Activated B cell treated with CpG ODN at 0.5 μM for 24 hours (primary cell): ENCODE measurements around the gene AKR7A2. TPM values are rescaled to one million over a fixed set of nuclear protein-coding genes. Genes with fewer than 3 reads are reported as not detected.

Experiments
- ATAC-seq: fragments of 200-7000 bp; cut with Tn5 transposase; one replicate; pipeline ENCODE4 v1.10.0; 2021; ENCODE audit warnings: low read depth, mild to moderate bottlenecking, moderate library complexity
- CTCF ChIA-PET: fragments of 350-600 bp; sonication (Branson Sonifier 250); formaldehyde crosslinking; loops from one replicate; lab custom pipeline; 2021; ENCODE audit warnings: antibody characterized with exemption; lab: Charles Lee
- POLR2A ChIA-PET: fragments of 350-600 bp; sonication (Branson Sonifier 250); formaldehyde crosslinking; loops from one replicate; lab custom pipeline; 2021; ENCODE audit warnings: antibody characterized with exemption; lab: Charles Lee
- DNase-seq: peaks from one replicate; pipeline ENCODE4 v3.0.0; 2022
- H3K27ac Mint-ChIP-seq: one replicate; pipeline ENCODE4 v1.8.0; 2020; ENCODE audit warnings: mixed read lengths
- H3K27me3 Mint-ChIP-seq: one replicate; pipeline ENCODE4 v1.8.0; 2021; ENCODE audit warnings: mixed read lengths
- H3K36me3 Mint-ChIP-seq: one replicate; pipeline ENCODE4 v1.8.0; 2021; ENCODE audit warnings: low read depth, mixed read lengths
- H3K4me1 Mint-ChIP-seq: one replicate; pipeline ENCODE4 v1.8.0; 2021; ENCODE audit warnings: mixed read lengths
- H3K4me3 Mint-ChIP-seq: one replicate; pipeline ENCODE4 v1.8.0; 2020; ENCODE audit warnings: mild to moderate bottlenecking, mixed read lengths
- H3K9me3 Mint-ChIP-seq: one replicate; pipeline ENCODE4 v1.8.0; 2020; ENCODE audit warnings: mixed read lengths
- intact Hi-C: fragments of 100-400 bp; cut with micrococcal nuclease; formaldehyde crosslinking; loops from one replicate; pipeline ENCODE4 v1.15.1; 2024
- total RNA-seq: library from RNA; stranded (reverse); gene quantifications from 2 replicates; pipeline ENCODE4 v1.2.3, GENCODE V29; 2022
- TF ChIP-seq, protein P1 (sequence below): fragments of 200-600 bp; IDR thresholded peaks from one replicate; pipeline ENCODE4 v1.8.0; 2022; ENCODE audit warnings: antibody characterized with exemption, mild to moderate bottlenecking

The AKR7A2 gene
- total RNA-seq, 1 donor from 2014 or later, result 29.9 TPM

DNA sequence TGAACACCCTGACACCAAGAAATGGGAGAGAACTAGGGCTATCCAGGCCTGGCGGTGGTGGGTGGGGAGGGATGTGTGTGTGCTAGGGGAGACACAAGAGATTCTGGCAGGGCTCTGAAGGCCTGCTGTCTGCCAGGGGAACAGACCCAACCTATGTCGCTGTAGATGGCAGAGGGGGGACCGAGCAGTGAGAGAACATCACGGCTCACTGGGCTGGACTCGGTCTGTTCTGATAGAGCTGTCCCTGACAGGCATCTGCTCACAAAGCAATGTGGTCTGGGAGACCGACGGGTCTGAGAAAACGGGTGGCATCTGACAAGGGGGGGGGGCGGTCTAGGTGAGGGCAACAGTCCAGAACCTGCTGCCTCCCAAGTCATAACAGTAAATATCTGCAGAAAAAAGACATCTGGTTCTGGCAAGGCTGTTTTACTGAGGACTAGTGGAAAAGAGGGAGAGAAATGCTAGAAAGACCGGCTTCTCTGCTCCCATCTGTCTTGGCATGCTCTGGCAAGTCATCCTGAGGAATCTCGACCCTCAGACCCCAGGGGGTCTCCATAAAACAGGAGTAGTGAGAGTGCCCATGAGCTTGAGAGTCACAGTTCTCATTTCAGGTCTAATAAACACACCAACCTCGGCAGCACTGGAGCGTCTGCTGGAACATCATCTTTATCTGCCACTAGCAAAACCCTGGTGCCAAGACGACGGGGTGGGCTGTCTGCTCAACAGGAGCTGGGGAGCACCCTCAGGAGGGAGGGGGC lies 36.7 kb upstream of the AKR7A2 start:
- intact Hi-C loops, result loop anchor here (10.0 kb wide), 1 partner anchor 46 kb away; no protein-coding TSS in a partner anchor
- H3K4me1 Mint-ChIP-seq, result peaks cover 11% of the 10 kb centered on the region
- TF ChIP-seq, protein P1, sequence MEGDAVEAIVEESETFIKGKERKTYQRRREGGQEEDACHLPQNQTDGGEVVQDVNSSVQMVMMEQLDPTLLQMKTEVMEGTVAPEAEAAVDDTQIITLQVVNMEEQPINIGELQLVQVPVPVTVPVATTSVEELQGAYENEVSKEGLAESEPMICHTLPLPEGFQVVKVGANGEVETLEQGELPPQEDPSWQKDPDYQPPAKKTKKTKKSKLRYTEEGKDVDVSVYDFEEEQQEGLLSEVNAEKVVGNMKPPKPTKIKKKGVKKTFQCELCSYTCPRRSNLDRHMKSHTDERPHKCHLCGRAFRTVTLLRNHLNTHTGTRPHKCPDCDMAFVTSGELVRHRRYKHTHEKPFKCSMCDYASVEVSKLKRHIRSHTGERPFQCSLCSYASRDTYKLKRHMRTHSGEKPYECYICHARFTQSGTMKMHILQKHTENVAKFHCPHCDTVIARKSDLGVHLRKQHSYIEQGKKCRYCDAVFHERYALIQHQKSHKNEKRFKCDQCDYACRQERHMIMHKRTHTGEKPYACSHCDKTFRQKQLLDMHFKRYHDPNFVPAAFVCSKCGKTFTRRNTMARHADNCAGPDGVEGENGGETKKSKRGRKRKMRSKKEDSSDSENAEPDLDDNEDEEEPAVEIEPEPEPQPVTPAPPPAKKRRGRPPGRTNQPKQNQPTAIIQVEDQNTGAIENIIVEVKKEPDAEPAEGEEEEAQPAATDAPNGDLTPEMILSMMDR, result no peak
- DNase-seq, result no peak
- POLR2A ChIA-PET, result no interaction called here
- H3K27me3 Mint-ChIP-seq, result no peaks in the 10 kb centered on the region
- ATAC-seq, result no peak
- H3K36me3 Mint-ChIP-seq, result peaks cover 77% of the 10 kb centered on the region
- no peaks in the 10 kb centered on the region for H3K9me3 Mint-ChIP-seq
- CTCF ChIA-PET, result interaction anchor here (1.0 kb wide), 1 partner anchor 42 kb away, joined by 3 read pairs; no protein-coding TSS in a partner anchor
- no peak overlapping the region for H3K4me3 Mint-ChIP-seq
- no peak overlapping the region for H3K27ac Mint-ChIP-seq

DNA sequence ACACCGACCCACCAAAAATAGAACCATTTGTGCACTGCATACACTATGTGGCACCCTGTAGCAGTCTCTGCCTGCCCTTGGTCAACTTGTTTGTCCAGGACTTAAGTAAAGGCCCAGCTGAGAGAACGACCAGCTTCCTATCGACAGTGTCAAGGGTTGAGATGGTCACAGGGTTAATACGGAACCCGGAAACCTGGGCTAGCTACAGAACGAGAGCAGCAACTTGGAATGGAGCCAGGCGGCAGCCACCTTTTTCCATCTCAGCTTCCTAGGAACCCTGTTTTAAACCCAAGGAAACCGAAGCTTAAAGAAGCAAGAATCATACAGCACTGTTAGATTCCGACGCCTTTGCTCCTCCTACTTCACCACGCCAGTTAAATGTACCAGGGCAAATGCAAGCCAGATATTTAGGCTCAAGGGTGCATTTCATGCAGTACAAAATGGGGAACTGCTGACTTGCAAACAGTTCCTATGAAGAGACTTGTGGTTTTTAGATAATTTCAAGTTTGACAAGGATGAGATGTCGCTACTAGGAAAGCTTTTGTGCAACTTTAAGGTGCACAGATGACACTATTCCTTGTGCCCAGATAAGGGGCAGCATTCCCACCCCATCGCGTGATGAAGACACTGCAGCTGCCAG lies 35.7 kb upstream of the AKR7A2 start:
- Mint-ChIP-seq H3K9me3 (no peaks in the 10 kb centered on the region), H3K27ac (no peak overlapping the region), H3K4me3 (no peak overlapping the region), H3K27me3 (no peaks in the 10 kb centered on the region), H3K4me1 (peaks cover 11% of the 10 kb centered on the region), H3K36me3 (peaks cover 77% of the 10 kb centered on the region)
- TF ChIP-seq, protein P1, result no peak
- DNase-seq, result no peak
- no peak for ATAC-seq
- intact Hi-C loops, result loop anchor here (10.0 kb wide), 1 partner anchor 47 kb away; no protein-coding TSS in a partner anchor
- ChIA-PET POLR2A (no interaction called here), CTCF (interaction anchor here (1.5 kb wide), 1 partner anchor 234 kb away, joined by 3 read pairs; no protein-coding TSS in a partner anchor)

DNA sequence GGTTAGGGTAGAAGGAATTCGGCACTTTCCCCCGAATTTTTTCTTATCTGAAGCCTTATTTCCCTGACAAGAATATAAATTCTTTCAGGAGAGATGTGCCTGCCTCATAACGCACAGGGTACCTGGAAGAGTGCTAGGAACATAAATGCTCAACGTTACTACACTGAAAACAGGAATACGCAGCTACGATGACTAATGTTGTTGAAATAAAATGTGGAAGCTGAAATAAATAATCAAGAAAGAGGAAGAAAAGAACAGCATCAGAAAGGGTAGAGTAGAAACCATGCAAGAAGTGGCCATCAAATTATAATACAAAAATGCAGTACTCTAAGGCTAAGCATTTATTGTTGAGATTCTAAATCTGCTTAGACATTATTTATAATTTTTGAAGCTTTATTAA lies 34.1 kb upstream of the AKR7A2 start:
- no peak overlapping the region for H3K27ac Mint-ChIP-seq

DNA sequence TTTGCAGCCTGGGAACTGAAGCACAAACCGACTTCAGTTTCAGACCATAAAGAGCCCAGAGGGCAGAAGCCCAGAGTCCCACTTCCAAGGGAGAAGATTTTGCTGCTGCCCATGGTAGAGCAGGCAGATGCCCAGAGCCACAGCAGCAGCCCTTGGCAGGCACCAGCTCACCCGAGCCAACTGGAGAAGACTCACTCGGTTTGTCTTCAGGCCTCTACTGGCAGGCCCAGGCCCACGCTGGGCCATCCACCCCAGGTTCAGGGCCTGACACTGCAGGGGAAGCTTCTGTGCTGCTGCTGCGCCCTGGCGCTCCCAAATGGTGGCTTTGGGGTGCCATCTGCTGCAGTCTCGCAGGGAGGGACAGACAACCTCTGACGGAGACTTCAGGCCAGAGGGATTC lies 33.4 kb upstream of the AKR7A2 start:
- ChIA-PET POLR2A (no interaction called here), CTCF (interaction anchor here (0.8 to 2.2 kb wide), 4 partner anchors 192 to 315 kb away, joined by 3 to 6 read pairs (median 4); no protein-coding TSS in a partner anchor)
- Mint-ChIP-seq H3K27me3 (no peaks in the 10 kb centered on the region), H3K9me3 (no peaks in the 10 kb centered on the region), H3K27ac (no peak overlapping the region), H3K4me1 (peaks cover 11% of the 10 kb centered on the region), H3K36me3 (peaks cover 81% of the 10 kb centered on the region), H3K4me3 (no peak overlapping the region)
- TF ChIP-seq, protein P1, result no peak
- no peak for ATAC-seq
- intact Hi-C loops, result loop anchor here (10.0 kb wide), 1 partner anchor 49 kb away; no protein-coding TSS in a partner anchor
- DNase-seq, result no peak

More for the DNA sequence above, 34.1 kb upstream of the AKR7A2 start:
- TF ChIP-seq, protein P1, result no peak
- intact Hi-C loops, result loop anchor here (10.0 kb wide), 1 partner anchor 49 kb away; no protein-coding TSS in a partner anchor
- Mint-ChIP-seq H3K4me3 (no peak overlapping the region), H3K4me1 (peaks cover 11% of the 10 kb centered on the region), H3K27me3 (no peaks in the 10 kb centered on the region), H3K36me3 (peaks cover 76% of the 10 kb centered on the region), H3K9me3 (no peaks in the 10 kb centered on the region)
- POLR2A ChIA-PET, result no interaction called here
- CTCF ChIA-PET, result interaction anchor here (0.8 to 1.5 kb wide), 3 partner anchors 192 to 315 kb away, joined by 3 to 4 read pairs (median 4); no protein-coding TSS in a partner anchor
- no peak for DNase-seq
- no peak for ATAC-seq
